Esophagus muscularis mucosa (tissue), 3 donors: ENCODE results near the gene ELMO3.

ENCODE experiments used
- POLR2A ChIP-seq: fragments of 450-650 bp; IDR thresholded peaks from one replicate; pipeline ENCODE4 v1.6.1; 2017; ENCODE audit warnings: antibody characterized with exemption, moderate library complexity, mild to moderate bottlenecking, low read depth
- POLR2AphosphoS5 ChIP-seq, 2 donors: sonication (generic); formaldehyde crosslinking; IDR thresholded peaks; one replicate each; pipeline ENCODE4 v1.6.1; 2017; ENCODE audit warnings: antibody characterized with exemption in 2 of 2
- TF ChIP-seq, protein P1 (sequence below), 3 experiments: fragments of 200-600 bp in 2 of 3; fragments of 450-650 bp in 1 of 3; sonication (generic) in 2 of 3; IDR thresholded peaks; one replicate each; pipeline ENCODE4 v1.5.1; 2017 to 2019; ENCODE audit warnings: antibody characterized with exemption in 3 of 3, mild to moderate bottlenecking in 2 of 3, moderate library complexity in 1 of 3

DNA sequence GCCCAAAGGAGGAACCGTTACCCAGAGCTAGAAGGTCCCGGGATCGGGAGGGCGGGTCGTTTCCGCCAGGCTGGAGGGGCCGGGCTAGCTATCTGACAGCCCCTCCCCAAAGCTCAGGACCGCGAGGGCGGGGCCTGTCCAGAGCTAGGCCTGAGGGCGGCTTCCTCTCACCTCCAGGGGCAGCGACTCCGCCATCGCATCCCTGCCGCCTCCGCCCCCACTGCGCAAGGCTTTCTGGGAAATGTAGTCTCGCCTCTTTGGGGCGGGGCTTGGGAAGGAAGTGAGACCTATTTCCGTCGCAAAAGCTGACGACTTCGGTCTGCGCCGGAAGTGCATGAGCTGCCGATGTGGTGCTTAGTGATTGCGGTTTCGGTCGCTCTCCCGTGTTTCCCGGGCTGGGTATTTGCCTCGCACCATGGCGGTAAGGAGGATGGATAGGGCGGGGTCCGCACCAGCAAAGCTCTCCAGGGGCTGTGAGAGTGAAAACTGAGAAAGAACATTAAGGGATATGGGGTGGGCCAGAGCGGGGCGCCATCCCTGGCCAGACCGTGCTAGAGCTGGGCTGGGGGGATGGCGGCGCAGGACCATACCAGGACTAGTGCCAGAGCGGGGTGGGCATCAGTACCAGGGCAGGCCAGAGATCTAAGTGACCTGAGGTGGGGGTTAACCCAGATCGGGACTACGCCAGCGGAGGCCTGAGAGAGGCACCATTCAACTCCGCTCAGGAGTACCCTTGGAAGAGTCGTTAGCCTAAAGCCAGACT lies 28.1 kb downstream of the ELMO3 start, which contains the start of gene TMEM208:
- TF ChIP-seq, protein P1, sequence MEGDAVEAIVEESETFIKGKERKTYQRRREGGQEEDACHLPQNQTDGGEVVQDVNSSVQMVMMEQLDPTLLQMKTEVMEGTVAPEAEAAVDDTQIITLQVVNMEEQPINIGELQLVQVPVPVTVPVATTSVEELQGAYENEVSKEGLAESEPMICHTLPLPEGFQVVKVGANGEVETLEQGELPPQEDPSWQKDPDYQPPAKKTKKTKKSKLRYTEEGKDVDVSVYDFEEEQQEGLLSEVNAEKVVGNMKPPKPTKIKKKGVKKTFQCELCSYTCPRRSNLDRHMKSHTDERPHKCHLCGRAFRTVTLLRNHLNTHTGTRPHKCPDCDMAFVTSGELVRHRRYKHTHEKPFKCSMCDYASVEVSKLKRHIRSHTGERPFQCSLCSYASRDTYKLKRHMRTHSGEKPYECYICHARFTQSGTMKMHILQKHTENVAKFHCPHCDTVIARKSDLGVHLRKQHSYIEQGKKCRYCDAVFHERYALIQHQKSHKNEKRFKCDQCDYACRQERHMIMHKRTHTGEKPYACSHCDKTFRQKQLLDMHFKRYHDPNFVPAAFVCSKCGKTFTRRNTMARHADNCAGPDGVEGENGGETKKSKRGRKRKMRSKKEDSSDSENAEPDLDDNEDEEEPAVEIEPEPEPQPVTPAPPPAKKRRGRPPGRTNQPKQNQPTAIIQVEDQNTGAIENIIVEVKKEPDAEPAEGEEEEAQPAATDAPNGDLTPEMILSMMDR (IDR thresholded peaks at IDR 0.05) = peak in 1 of 3 experiments; percentile 45
- TF ChIP-seq POLR2AphosphoS5 (IDR thresholded peaks at IDR 0.05) (peak; percentile 97 to 100), POLR2A (peak; percentile 63)
